Measurements from ENCODE around the gene FAM50A.

DNA sequence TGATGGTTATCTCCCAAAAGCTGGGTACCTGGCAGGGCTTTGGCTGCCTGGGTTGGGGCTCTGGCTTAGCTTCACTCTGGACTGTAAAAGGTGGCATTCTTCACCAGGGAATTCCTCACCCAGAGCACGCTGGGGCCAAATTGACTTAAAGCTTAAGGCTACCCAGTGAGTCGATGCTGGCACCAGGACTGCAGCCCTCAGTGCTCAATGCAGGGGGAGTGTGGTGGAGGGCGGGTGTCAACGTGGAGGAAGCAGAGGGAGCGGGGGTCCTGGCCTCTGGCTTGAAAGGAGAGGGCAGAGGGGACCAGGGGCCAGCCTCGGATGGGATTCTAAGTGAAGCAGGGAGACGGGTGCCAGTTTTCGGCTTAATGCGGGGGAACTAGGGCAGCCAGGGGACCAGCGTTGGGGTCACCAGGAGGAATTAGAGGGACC lies 446 bp upstream of the FAM50A start:
- no peak for TF ChIP-seq CTCF (conservative IDR thresholded peaks at IDR 0.05)
- no peak for TF ChIP-seq ZFX (IDR thresholded peaks at IDR 0.05)
